MCF 10A (cell line): Measurements from ENCODE around the gene FCHSD2. TPM values are rescaled to one million over a fixed set of nuclear protein-coding genes. Genes with fewer than 3 reads are reported as not detected.

Experiments used
- BruUV-seq: library from RNA; stranded (reverse); fragments of 400-500 nt; replicated peaks from 2 replicates; lab custom pipeline; 2021; lab: Mats Ljungman, UMichigan
- CTCF ChIA-PET: fragments of 300-600 bp; sonication (Branson Sonifier 250); formaldehyde crosslinking; extraction: SDS; loops from one replicate; lab custom pipeline; 2021; ENCODE audit warnings: antibody characterized with exemption, inconsistent platforms; lab: Yijun Ruan, JAX
- POLR2A ChIA-PET: fragments of 300-600, 350-650 bp; sonication (Branson Sonifier 250); formaldehyde crosslinking; extraction: SDS; loops from one replicate; lab custom pipeline; 2020; ENCODE audit warnings: antibody characterized with exemption, inconsistent platforms; lab: Yijun Ruan, JAX
- DNase-seq: peaks from one replicate; pipeline ENCODE4 v3.0.0-alpha.2; 2018; ENCODE audit not compliant: unreplicated experiment
- H3K27ac Mint-ChIP-seq: one replicate; pipeline ENCODE4 v1.8.0; 2022; ENCODE audit warnings: mild to moderate bottlenecking, low read depth, mixed read lengths; ENCODE audit not compliant: unreplicated experiment
- H3K27me3 Mint-ChIP-seq: one replicate; pipeline ENCODE4 v1.8.0; 2022; ENCODE audit warnings: mixed read lengths; ENCODE audit not compliant: insufficient read depth, unreplicated experiment
- H3K36me3 Mint-ChIP-seq: one replicate; pipeline ENCODE4 v1.8.0; 2022; ENCODE audit warnings: mild to moderate bottlenecking, moderate library complexity, mixed read lengths; ENCODE audit not compliant: insufficient read depth, unreplicated experiment
- H3K4me1 Mint-ChIP-seq: one replicate; pipeline ENCODE4 v1.8.0; 2022; ENCODE audit warnings: mixed read lengths; ENCODE audit not compliant: insufficient read depth, unreplicated experiment
- H3K4me3 Mint-ChIP-seq: one replicate; pipeline ENCODE4 v1.8.0; 2022; ENCODE audit warnings: mild to moderate bottlenecking, moderate library complexity, mixed read lengths; ENCODE audit not compliant: unreplicated experiment
- H3K9me3 Mint-ChIP-seq: one replicate; pipeline ENCODE4 v1.8.0; 2022; ENCODE audit warnings: mixed read lengths; ENCODE audit not compliant: unreplicated experiment
- CTCF ChIP-seq: fragments of 200-600 bp; IDR thresholded peaks from one replicate; pipeline ENCODE4 v1.8.0; 2022; ENCODE audit warnings: antibody characterized with exemption, mild to moderate bottlenecking; ENCODE audit not compliant: unreplicated experiment
- intact Hi-C: fragments of 100-400 bp; cut with micrococcal nuclease; formaldehyde crosslinking; loops from 2 replicates; pipeline ENCODE4 v1.14.1; 2022
- total RNA-seq: library from RNA; stranded (reverse); gene quantifications from 2 replicates; pipeline ENCODE4 v1.2.3, GENCODE V29; 2022

Gene FCHSD2
- total RNA-seq, 1 experiment from 2014 or later, result 12.8 TPM

GRCh38 chr11:72908032-72908676, 234.0 kb downstream of the FCHSD2 start:
- intact Hi-C loops, result no loop called here
- Mint-ChIP-seq H3K27me3 (no peaks in the 10 kb centered on the region), H3K4me1 (no peaks in the 10 kb centered on the region), H3K27ac (no peak overlapping the region), H3K9me3 (peaks cover 9% of the 10 kb centered on the region), H3K4me3 (no peak overlapping the region), H3K36me3 (no peaks in the 10 kb centered on the region)
- BruUV-seq, result no TSS peak
- no peak for TF ChIP-seq CTCF
- DNase-seq, result no peak
- ChIA-PET CTCF (no interaction called here), POLR2A (no interaction called here)

- H3K36me3 Mint-ChIP-seq, result no peaks in the 10 kb centered on the region
- intact Hi-C loops, result no loop called here
- no peaks in the 10 kb centered on the region for H3K4me1 Mint-ChIP-seq
- no peak for TF ChIP-seq CTCF
- no peak overlapping the region for H3K27ac Mint-ChIP-seq
- no peaks in the 10 kb centered on the region for H3K27me3 Mint-ChIP-seq
- peaks cover 9% of the 10 kb centered on the region for H3K9me3 Mint-ChIP-seq
- DNase-seq, result no peak
- no peak overlapping the region for H3K4me3 Mint-ChIP-seq
- POLR2A ChIA-PET, result interaction anchor here (1.1 kb wide), 1 partner anchor 18 kb away, joined by 3 read pairs; no protein-coding TSS in a partner anchor
- CTCF ChIA-PET, result no interaction called here
- BruUV-seq, result no TSS peak
Measured at GRCh38 chr11:72904016-72904415, 238.1 kb downstream of the FCHSD2 start.

GRCh38 chr11:72901374-72901773, 240.7 kb downstream of the FCHSD2 start:
- TF ChIP-seq CTCF, result no peak
- Mint-ChIP-seq H3K4me1 (no peaks in the 10 kb centered on the region), H3K9me3 (no peaks in the 10 kb centered on the region), H3K27me3 (no peaks in the 10 kb centered on the region), H3K4me3 (no peak overlapping the region), H3K36me3 (no peaks in the 10 kb centered on the region), H3K27ac (no peak overlapping the region)
- BruUV-seq, result no TSS peak
- CTCF ChIA-PET, result no interaction called here
- DNase-seq, result no peak
- POLR2A ChIA-PET, result no interaction called here
- intact Hi-C loops, result no loop called here

GRCh38 chr11:72900013-72900412, 242.1 kb downstream of the FCHSD2 start:
- no peak for DNase-seq
- intact Hi-C loops, result no loop called here
- no peaks in the 10 kb centered on the region for H3K36me3 Mint-ChIP-seq
- no peaks in the 10 kb centered on the region for H3K4me1 Mint-ChIP-seq
- H3K9me3 Mint-ChIP-seq, result no peaks in the 10 kb centered on the region
- POLR2A ChIA-PET, result no interaction called here
- no TSS peak for BruUV-seq
- H3K27ac Mint-ChIP-seq, result no peak overlapping the region
- no peak overlapping the region for H3K4me3 Mint-ChIP-seq
- TF ChIP-seq CTCF, result no peak
- CTCF ChIA-PET, result interaction anchor here (0.6 kb wide), 2 partner anchors 29 to 303 kb away, joined by 3 read pairs; no protein-coding TSS in a partner anchor
- no peaks in the 10 kb centered on the region for H3K27me3 Mint-ChIP-seq
